HepG2 (cell line): ENCODE results near the gene AUTS2. TPM values are rescaled to one million over a fixed set of nuclear protein-coding genes. Genes with fewer than 3 reads are reported as not detected.

ENCODE experiments used
- AKAP8 ChIP-seq: sonication (generic); formaldehyde crosslinking; IDR thresholded peaks from 2 replicates; pipeline ENCODE4 v1.5.1; 2020; ENCODE audit warnings: mild to moderate bottlenecking, missing genetic modification reagents
- ARNTL ChIP-seq: sonication (generic); formaldehyde crosslinking; IDR thresholded peaks from 2 replicates; pipeline ENCODE4 v1.4.0; 2020; ENCODE audit warnings: mild to moderate bottlenecking, missing genetic modification reagents
- ATRX ChIP-seq: sonication (generic); formaldehyde crosslinking; IDR thresholded peaks from 2 replicates; pipeline ENCODE4 v1.4.0; 2020; ENCODE audit warnings: missing genetic modification reagents, borderline replicate concordance
- GATAD2A ChIP-seq: IDR thresholded peaks from 2 replicates; pipeline ENCODE4 v1.6.1; 2016
- HDAC1 ChIP-seq: sonication (generic); formaldehyde crosslinking; IDR thresholded peaks from 2 replicates; pipeline ENCODE4 v1.5.1; 2020; ENCODE audit warnings: mild to moderate bottlenecking, missing genetic modification reagents
- IRX3 ChIP-seq: sonication (generic); formaldehyde crosslinking; IDR thresholded peaks from 2 replicates; pipeline ENCODE4 v1.8.1; 2023; ENCODE audit warnings: mild to moderate bottlenecking, low read depth, missing genetic modification reagents, borderline replicate concordance
- SALL1 ChIP-seq: sonication (generic); formaldehyde crosslinking; IDR thresholded peaks from 2 replicates; pipeline ENCODE4 v1.8.0; 2022; ENCODE audit warnings: mild to moderate bottlenecking, missing genetic modification reagents
- SIN3B ChIP-seq: fragments of 150-350 bp; IDR thresholded peaks from 2 replicates; pipeline ENCODE4 v1.6.1; 2014; ENCODE audit warnings: low read length
- SNAPC2 ChIP-seq: sonication (generic); formaldehyde crosslinking; IDR thresholded peaks from 2 replicates; pipeline ENCODE4 v1.8.1; 2022; ENCODE audit warnings: mild to moderate bottlenecking, missing genetic modification reagents
- ZNF280D ChIP-seq: sonication (generic); formaldehyde crosslinking; IDR thresholded peaks from 2 replicates; pipeline ENCODE4 v1.5.1; 2020; ENCODE audit warnings: mild to moderate bottlenecking, missing genetic modification reagents
- polyA plus RNA-seq, 8 experiments: library from polyadenylated mRNA; depleted of rRNA in 3 of 8; stranded (reverse) in 7 of 8; unstranded in 1 of 8; fragments of >200 nt; fragmentation: Illumina TruSeq in 4 of 8; extraction: Trizol in 4 of 8; gene quantifications; 2 replicates each; pipeline versions ENCODE4 v1.2.1 to v1.2.3, GENCODE V29; 2011 to 2016; ENCODE audit warnings: low read depth in 4 of 8, missing spikeins in 1 of 8, mixed read lengths in 1 of 8; ENCODE audit not compliant: insufficient read depth in 1 of 8
- total RNA-seq, 5 experiments: library from RNA; depleted of rRNA; stranded (reverse); fragments of >200 nt; fragmentation: Illumina TruSeq; extraction: Trizol; gene quantifications; 2 replicates each; pipeline ENCODE4 v1.2.3, GENCODE V29; 2016; ENCODE audit warnings: low read depth in 1 of 5
- TF ChIP-seq, protein P1 (sequence below): sonication (generic); formaldehyde crosslinking; IDR thresholded peaks from 2 replicates; pipeline ENCODE4 v1.9.0; 2022; ENCODE audit warnings: missing genetic modification reagents, mild to moderate bottlenecking, borderline replicate concordance
- TF ChIP-seq, protein P2 (sequence below): sonication (generic); formaldehyde crosslinking; IDR thresholded peaks from 2 replicates; pipeline ENCODE4 v1.5.1; 2020; ENCODE audit warnings: missing genetic modification reagents, mild to moderate bottlenecking, borderline replicate concordance
- TF ChIP-seq, protein P3 (sequence below): sonication (generic); formaldehyde crosslinking; IDR thresholded peaks from 2 replicates; pipeline ENCODE4 v1.5.0; 2020; ENCODE audit warnings: mild to moderate bottlenecking, missing genetic modification reagents, borderline replicate concordance

Gene AUTS2
- total and polyA plus RNA-seq, 2 of the 13 experiments (the other 11 are each of a cell fraction or from before 2014, with no cell fraction given), result 0.38 TPM; not detected in 1

DNA sequence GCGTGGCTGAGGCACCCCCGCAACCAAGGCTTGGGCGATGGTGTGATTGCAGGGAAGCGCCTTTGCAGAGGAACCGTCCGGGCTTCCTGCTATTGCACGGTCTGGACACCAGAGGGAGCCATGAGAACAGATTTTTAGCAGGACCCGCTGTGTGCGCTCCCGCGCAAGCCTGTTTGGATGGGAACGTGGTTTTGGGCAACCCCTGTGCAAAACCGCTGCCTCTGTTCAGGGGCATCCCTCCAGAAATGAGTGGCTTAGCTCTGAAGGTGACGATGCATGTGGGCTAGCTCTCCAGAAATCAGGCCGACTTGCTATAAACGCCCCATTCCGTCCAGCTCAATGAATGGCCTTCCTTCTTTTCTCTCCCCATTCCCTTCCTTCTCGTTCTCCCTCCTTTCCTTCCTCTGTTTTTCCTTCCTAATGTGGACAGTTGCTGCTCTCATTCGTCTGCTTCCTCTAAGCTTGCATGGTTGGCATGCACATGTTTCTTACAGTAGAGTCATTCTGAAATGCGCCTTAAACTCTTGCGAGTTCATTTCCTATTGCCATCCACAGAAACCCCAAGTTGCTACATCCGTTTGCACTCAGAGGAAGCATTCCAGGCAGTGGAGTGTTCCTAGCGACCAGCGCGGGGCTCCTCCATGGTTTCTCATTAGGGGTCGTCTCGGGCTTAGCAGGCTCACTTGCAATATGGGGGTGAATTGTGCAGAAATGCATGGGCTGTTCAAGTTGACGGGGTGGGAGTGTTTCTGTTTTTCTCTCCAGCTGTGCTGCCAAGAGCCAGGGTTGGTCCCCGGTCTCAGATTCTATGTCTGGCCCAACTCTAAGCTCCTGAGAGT, 1231.2 kb downstream of the AUTS2 start (continued):
- no peak for TF ChIP-seq ARNTL (CRISPR knock-in tag)
- TF ChIP-seq GATAD2A, result no peak
- TF ChIP-seq AKAP8, result no peak
- TF ChIP-seq, protein P1, sequence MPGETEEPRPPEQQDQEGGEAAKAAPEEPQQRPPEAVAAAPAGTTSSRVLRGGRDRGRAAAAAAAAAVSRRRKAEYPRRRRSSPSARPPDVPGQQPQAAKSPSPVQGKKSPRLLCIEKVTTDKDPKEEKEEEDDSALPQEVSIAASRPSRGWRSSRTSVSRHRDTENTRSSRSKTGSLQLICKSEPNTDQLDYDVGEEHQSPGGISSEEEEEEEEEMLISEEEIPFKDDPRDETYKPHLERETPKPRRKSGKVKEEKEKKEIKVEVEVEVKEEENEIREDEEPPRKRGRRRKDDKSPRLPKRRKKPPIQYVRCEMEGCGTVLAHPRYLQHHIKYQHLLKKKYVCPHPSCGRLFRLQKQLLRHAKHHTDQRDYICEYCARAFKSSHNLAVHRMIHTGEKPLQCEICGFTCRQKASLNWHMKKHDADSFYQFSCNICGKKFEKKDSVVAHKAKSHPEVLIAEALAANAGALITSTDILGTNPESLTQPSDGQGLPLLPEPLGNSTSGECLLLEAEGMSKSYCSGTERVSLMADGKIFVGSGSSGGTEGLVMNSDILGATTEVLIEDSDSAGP (CRISPR knock-in tag), result peak; percentile 21; the same call in 1 of the 2 replicates
- no peak for TF ChIP-seq SNAPC2 (CRISPR knock-in tag)
- TF ChIP-seq ZNF280D (CRISPR knock-in tag), result 0 out of 2 replicates have a peak, but pooled peaks have one; percentile 35
- TF ChIP-seq, protein P2, sequence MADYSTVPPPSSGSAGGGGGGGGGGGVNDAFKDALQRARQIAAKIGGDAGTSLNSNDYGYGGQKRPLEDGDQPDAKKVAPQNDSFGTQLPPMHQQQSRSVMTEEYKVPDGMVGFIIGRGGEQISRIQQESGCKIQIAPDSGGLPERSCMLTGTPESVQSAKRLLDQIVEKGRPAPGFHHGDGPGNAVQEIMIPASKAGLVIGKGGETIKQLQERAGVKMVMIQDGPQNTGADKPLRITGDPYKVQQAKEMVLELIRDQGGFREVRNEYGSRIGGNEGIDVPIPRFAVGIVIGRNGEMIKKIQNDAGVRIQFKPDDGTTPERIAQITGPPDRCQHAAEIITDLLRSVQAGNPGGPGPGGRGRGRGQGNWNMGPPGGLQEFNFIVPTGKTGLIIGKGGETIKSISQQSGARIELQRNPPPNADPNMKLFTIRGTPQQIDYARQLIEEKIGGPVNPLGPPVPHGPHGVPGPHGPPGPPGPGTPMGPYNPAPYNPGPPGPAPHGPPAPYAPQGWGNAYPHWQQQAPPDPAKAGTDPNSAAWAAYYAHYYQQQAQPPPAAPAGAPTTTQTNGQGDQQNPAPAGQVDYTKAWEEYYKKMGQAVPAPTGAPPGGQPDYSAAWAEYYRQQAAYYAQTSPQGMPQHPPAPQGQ (CRISPR knock-in tag), result no peak
- peak; percentile 51 for TF ChIP-seq SALL1 (CRISPR knock-in tag)
- TF ChIP-seq SIN3B, result no peak
- no peak for TF ChIP-seq HDAC1 (CRISPR knock-in tag)
- TF ChIP-seq, protein P3, sequence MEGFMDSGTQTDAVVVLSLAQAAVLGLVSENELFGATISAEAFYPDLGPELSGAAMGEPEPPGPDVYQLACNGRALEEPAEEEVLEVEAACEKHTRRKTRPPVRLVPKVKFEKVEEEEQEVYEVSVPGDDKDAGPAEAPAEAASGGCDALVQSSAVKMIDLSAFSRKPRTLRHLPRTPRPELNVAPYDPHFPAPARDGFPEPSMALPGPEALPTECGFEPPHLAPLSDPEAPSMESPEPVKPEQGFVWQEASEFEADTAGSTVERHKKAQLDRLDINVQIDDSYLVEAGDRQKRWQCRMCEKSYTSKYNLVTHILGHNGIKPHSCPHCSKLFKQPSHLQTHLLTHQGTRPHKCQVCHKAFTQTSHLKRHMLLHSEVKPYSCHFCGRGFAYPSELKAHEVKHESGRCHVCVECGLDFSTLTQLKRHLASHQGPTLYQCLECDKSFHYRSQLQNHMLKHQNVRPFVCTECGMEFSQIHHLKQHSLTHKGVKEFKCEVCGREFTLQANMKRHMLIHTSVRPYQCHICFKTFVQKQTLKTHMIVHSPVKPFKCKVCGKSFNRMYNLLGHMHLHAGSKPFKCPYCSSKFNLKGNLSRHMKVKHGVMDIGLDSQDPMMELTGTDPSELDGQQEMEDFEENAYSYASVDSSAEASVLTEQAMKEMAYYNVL (CRISPR knock-in tag), result no peak
- TF ChIP-seq ATRX (CRISPR knock-in tag), result no peak
- TF ChIP-seq IRX3 (CRISPR knock-in tag), result no peak
